NCI-H2196 (cell line): Measurements from ENCODE around the gene CARD8.

ENCODE experiments used
- DNase-seq: peaks from one replicate; lab custom pipeline; 2025; ENCODE audit not compliant: unreplicated experiment; lab: John Stamatoyannopoulos, UW

CARD8 gene

DNA sequence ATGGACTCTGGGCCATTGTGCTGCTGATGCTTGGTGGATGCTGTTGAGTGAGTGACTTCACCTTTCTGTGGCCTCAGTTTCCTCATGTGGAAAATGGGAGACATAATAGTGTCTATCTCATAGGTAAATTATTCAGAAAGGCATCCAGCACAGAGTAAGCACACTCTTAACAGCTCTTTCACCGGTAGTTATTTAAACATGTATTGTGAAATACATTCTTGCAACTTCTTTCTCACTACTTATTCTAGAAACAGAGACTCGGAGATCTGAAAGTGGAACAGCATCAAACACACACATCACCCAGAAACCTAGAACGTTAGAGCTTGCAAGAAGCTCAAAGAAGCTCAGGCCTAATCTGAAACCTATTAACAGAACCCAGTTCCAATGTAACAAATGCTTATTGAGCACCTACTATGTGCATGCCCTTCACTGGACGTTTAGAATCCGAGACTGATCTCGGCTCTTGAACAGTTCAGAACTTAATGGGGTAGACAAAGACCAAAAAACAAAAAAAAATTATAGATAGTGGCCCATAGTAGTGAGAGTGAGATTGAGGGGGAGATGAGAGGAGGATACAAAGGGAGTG is 81.2 kb downstream of the CARD8 start:
- DNase-seq = no peak

DNA sequence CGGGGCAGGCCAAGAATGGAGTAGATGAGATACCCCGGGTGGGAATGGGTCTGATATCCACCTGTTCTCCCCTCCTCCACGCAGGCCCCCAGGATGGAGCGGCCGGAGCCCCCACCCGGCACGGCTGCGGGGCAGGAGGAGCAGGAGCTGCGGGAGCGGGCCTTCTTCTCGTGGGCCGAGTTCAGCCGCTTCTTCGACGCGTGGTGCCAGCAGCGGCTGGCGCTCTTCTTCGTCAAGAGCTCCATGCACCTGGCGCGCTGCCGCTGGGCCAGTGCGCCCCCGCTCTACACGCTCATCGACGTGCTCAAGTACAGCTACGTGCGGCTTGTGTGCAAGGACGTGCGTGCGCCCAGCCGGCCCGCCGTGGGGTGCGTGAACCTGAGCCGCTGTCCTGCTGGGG is 84.0 kb downstream of the CARD8 start:
- no peak for DNase-seq

DNA sequence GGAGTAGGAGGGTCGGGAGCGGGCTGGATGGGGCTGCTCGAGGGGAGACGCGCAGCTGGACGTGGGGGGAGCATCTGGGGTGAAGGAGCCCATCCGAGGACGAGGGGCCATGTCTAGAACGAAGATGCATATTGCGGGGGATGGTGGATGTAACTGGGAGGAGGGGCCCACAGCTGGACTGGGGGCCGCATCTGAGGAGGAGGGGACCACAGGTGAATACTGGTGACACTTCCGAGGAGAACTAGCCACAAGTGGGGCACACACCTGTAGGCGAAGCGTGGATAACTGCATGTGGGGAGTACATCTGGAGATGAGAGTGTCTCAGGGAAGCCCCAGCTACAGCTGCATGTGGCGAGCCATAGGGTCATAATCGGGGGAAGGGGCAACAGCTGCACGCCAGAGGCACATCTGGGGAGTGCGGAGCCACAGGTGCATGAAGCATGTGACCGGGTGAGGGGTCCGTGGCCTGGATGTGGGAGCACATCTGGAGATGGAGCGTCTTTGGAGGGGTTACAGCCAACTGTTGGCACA is 84.8 kb downstream of the CARD8 start:
- DNase-seq = no peak

DNA sequence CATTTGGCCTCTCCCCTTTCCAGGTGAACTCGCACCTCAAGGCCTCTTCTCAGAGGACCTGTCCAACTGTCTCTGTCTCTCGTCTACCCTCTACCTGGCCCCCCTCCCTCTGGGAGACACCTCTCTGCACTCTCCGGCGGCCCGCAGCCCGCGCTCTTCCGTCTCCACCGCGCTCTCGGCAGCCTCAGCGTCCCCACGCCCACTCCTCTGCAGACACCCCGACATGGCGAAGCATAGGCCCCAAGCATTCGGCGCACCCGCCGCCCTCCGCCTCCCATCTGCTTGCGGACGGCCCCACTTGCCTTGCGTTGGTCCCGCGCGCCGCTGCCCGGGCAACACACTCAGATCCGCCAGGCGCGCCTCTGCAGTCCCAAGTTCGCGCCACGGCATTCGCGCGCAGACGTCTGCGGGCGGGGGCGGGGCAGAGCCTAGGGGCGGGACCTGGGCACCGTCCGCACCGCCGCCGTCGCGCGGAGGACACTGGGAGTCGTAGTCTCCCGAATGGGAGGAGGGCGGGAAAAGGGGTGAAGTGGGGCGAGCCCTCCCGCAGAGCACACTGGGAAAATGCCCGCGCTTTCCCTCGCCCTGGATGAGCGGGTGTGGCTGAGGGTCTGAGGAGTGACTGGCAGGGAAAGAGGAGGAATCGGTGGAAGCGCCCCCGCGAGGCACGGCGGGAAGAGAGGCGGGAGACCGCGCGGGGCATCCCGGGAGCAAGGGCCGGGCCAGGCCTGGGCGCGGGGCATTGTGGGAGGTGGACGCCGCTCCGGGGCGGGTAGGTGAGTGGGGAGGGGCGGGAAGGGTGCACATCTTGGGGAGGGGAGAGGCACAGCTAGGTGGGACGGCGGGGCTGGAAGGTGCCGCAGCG is 85.5 kb downstream of the CARD8 start, which contains the start of the genes LIG1 and ZSWIM9:
Gene LIG1 (minus strand): TSS at position 406 of the 865 bp plus-strand sequence. CDS start 4,778 bp downstream, outside the sequence.
Gene ZSWIM9 (plus strand): TSS at position 742 of the 865 bp plus-strand sequence. CDS start 1,123 bp downstream, outside the sequence.
- DNase-seq = peak; percentile 96

DNA sequence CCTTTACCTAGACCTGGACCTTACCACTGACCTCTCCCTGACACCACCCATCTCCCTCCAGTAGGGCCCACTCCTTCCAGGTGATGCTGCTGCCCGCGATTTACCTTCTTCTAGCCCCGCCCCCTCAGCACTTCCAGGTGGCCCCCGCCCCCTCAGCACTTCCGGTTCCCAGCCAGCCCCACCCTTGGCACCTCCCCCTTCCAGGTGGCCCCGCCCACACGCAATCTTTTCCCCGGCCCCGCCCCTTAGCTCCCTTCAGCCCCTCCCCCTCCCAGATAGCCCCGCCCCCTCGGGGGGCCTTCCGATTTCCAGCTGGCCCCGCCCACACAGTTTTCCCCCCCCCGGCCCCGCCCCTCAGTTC is 86.2 kb downstream of the CARD8 start:
- DNase-seq = peak; percentile 83

DNA sequence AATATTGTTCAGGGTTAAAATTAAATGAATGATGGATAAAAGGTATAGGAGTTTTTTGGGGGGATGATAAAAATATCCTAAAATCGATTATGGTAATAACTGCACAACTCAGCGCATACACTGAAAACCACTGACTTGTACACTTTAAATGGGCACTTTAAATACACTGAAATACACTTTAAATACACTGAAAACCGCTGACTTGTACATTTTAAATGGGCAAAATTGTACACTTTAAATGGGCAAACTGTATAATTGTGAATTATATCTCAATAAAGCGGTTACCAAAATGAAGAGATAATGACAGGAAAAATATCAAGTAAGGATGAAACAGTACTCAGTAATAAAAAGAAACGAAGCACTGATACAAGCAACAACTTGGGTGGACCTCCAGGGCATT is 87.0 kb downstream of the CARD8 start:
- no peak for DNase-seq

DNA sequence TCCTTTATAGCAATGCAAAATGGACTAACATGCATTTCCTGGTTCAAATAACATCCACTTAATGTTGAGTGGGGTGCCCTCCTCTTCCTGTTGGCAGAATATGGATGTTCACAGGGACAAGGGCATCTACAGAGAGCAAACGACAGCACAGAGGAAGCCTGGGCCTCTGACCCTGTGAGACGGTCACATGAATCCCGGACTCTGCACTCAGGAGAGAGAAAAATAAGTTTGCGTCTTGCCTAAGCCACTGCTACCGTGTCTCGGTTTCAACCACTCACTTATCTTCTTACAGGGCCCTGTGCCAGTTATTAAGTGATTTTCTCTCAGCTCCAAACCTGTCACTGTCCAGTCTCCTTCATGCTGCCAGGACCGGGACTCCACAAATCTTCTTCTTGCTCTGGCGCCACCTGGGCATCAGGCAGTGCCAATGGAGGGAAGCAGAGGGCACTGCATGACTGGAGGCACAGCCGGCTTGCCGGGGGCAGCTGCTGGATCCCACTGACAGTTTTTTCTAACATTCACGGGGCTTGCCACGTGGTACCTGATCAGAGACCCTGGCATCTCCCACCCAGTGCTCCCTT is 97.4 kb downstream of the CARD8 start:
- DNase-seq = no peak
